Measurements from ENCODE around the gene ACBD4.

ACBD4 gene

DNA sequence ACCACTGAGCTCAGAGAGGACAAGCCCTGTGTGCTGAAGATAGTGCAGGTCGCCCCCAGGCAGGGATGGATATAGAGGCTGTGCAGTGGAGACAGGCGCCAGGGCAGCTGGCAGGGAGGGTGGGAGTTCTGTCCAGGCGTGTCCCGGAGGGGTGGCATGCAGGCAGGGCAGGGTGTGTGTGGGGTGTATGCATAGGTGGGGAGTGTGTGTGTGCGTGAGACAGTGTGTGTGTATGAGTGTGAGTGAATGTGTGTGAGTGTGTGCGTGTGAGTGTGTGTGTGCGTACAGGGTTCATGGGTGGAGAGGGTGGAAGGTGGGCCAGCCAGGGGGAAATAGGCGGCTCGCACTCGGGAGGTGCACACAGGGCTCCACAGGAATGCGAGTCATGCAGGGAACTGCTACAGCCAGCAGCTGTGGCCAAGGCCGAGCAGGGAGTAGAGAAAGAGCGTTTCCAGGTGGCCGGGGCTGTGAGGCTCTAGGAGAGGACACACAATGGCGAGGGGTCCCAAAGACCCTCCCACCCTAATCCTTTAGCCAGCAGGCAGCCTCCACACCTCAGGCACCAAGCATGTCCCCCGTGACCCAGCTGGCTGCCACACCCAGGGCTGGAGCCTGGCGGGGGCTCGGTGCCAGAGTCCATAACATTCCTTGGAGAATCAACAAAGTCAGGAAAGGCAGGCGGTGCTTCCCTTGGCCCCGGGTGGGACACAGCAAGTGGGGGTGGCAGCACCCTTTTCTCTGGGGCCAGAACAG lies 7.8 kb upstream of the ACBD4 start:
- Histone ChIP-seq H3K27ac (ENCODE audit: low read depth in 2 of 2, low read length in 2 of 2) (peak overlapping the region; percentile 95 to 97), H3K9me3 (ENCODE audit: control insufficient read depth in 2 of 2, low read length in 2 of 2) (no peaks in the 10 kb centered on the region), H3K4me3 (ENCODE audit: low read length in 2 of 2) (peak overlapping the region; percentile 41 to 62), H3K4me1 (ENCODE audit: control insufficient read depth in 2 of 2, insufficient read depth in 2 of 2, low read length in 2 of 2) (peaks cover 74 to 75% of the 10 kb centered on the region in 2 donors), H3K27me3 (ENCODE audit: control insufficient read depth in 2 of 2, insufficient read depth in 2 of 2, low read length in 2 of 2) (no peaks in the 10 kb centered on the region), H3K36me3 (ENCODE audit: control insufficient read depth in 2 of 2, insufficient read depth in 2 of 2, low read length in 2 of 2) (no peaks in the 10 kb centered on the region), H3K9ac (ENCODE audit: low read depth in 1 of 2, low read length in 2 of 2) (peak overlapping the region; percentile 60 to 90)

DNA sequence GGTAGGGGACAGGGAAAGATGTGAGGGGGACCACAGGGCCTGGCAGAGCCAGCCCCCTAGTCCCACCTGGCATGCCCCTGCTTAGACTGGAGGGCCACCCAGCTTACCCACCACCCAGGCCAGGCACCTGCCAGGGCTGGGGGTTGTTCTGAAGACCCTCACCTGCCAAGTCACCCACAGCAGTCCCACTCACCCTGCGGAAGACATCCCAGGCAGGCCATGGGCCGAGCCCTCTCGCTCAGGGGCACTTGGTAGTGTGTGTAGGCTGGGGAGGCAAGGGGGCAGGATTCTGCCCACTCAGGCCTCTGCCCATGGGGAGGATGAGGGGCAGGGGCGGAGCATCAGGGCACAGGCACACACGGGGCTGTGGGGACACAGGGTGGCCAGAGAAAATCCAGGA lies 7.2 kb upstream of the ACBD4 start:
- Histone ChIP-seq H3K4me1 (ENCODE audit: control insufficient read depth in 2 of 2, insufficient read depth in 2 of 2, low read length in 2 of 2) (peaks cover 73 to 74% of the 10 kb centered on the region in 2 donors), H3K9ac (ENCODE audit: low read depth in 1 of 2, low read length in 2 of 2) (peak overlapping the region; percentile 60 to 90), H3K36me3 (ENCODE audit: control insufficient read depth in 2 of 2, insufficient read depth in 2 of 2, low read length in 2 of 2) (no peaks in the 10 kb centered on the region), H3K4me3 (ENCODE audit: low read length in 2 of 2) (peak overlapping the region; percentile 41 to 62), H3K27me3 (ENCODE audit: control insufficient read depth in 2 of 2, insufficient read depth in 2 of 2, low read length in 2 of 2) (no peaks in the 10 kb centered on the region), H3K9me3 (ENCODE audit: control insufficient read depth in 2 of 2, low read length in 2 of 2) (no peaks in the 10 kb centered on the region), H3K27ac (ENCODE audit: low read depth in 2 of 2, low read length in 2 of 2) (peak overlapping the region; percentile 95 to 97)

DNA sequence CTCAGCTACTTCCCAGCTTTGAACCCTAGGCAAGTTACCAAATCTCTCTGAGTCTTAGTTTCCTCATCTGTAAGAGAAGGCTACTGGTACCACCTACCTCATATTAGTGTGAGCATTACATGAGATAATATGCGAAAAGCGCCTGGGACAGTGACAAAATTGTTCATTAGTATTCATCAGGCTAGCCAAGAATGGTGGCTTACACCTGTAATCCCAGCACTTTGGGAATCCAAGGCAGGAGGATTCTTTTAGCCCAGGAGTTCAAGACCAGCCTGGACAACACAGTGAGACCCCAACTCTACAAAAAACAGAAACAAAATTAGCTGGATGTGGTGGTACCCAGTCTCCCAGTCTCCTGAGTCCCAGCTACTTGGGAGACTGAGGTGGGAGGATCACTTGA lies 6.5 kb upstream of the ACBD4 start:
- Histone ChIP-seq H3K27me3 (ENCODE audit: control insufficient read depth in 2 of 2, insufficient read depth in 2 of 2, low read length in 2 of 2) (no peaks in the 10 kb centered on the region), H3K27ac (ENCODE audit: low read depth in 2 of 2, low read length in 2 of 2) (peak overlapping the region; percentile 95 to 97), H3K9me3 (ENCODE audit: control insufficient read depth in 2 of 2, low read length in 2 of 2) (no peaks in the 10 kb centered on the region), H3K4me3 (ENCODE audit: low read length in 2 of 2) (peak overlapping the region in 1 of 2 donors; percentile 27), H3K9ac (ENCODE audit: low read depth in 1 of 2, low read length in 2 of 2) (peak overlapping the region; percentile 71 to 90), H3K36me3 (ENCODE audit: control insufficient read depth in 2 of 2, insufficient read depth in 2 of 2, low read length in 2 of 2) (no peaks in the 10 kb centered on the region), H3K4me1 (ENCODE audit: control insufficient read depth in 2 of 2, insufficient read depth in 2 of 2, low read length in 2 of 2) (peaks cover 66 to 67% of the 10 kb centered on the region in 2 donors)

DNA sequence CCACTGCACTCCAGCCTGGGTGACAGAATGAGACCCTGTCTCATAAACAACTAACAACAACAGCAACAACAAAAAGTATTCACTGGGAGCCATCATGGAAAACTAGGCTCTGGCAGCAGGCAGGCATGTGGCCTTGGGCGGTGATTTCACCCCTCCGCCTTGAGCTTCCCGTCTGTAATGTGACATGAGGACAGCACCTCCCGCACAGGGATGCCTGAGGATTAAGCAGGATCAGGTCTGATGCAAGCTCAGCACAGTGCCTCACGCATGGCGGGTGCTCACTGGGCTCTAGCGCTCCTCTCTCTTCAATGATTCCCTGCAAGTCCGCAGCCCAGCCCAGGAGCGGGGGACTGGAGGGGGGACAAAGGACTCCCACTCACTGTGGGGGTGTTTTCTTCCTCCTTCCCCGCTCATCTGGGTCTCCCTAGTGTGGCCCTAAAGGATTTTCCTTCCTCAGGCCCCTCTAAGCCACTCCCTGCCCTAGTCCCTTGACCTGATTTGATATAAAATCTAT lies 6.0 kb upstream of the ACBD4 start:
- Histone ChIP-seq H3K4me1 (ENCODE audit: control insufficient read depth in 2 of 2, insufficient read depth in 2 of 2, low read length in 2 of 2) (peaks cover 61 to 62% of the 10 kb centered on the region in 2 donors), H3K4me3 (ENCODE audit: low read length in 2 of 2) (peak overlapping the region; percentile 27 to 44), H3K9ac (ENCODE audit: low read depth in 1 of 2, low read length in 2 of 2) (peak overlapping the region; percentile 71 to 90), H3K27me3 (ENCODE audit: control insufficient read depth in 2 of 2, insufficient read depth in 2 of 2, low read length in 2 of 2) (no peaks in the 10 kb centered on the region), H3K9me3 (ENCODE audit: control insufficient read depth in 2 of 2, low read length in 2 of 2) (no peaks in the 10 kb centered on the region), H3K27ac (ENCODE audit: low read depth in 2 of 2, low read length in 2 of 2) (peak overlapping the region; percentile 95 to 97), H3K36me3 (ENCODE audit: control insufficient read depth in 2 of 2, insufficient read depth in 2 of 2, low read length in 2 of 2) (no peaks in the 10 kb centered on the region)

DNA sequence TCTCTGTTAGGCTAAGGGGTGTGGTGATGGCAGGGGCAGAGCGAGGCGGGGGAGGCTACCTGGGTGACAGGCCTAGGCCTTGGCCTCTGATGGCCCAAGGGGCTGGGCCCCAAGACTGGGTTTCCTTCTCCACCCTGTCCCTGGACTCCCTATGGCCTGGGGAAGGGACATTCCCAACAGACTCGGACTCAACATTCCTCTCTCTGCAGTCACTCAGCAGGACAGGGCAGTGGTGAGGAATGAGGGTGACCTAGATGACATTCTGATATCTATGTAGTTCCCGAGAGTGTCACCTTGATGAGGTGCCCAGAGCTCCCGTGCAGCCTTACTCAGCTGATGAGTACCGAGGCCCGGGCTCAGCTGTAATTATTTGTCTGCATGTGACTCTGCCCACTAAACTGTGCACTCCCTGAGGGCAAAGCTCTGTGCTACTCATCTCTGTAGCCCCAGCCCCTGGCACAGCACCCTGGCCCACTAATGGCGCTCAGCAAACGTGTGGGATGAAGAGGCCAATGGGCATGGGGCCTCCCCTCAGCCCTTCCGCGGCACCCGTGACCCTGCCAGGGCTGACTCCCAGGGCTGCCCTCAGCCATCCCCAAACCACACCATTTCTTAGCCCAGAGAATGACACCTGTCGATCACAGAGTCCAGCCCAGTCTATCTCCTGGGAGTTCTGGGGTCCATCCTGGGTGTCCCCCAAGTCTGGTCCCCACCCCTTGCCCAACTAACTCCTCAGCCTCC lies 5.4 kb upstream of the ACBD4 start:
- peaks cover 56% of the 10 kb centered on the region in 2 donors for H3K4me1 ChIP-seq (ENCODE audit: control insufficient read depth in 2 of 2, insufficient read depth in 2 of 2, low read length in 2 of 2)
- no peaks in the 10 kb centered on the region for H3K9me3 ChIP-seq (ENCODE audit: control insufficient read depth in 2 of 2, low read length in 2 of 2)
- peak overlapping the region; percentile 31 to 78 for H3K4me3 ChIP-seq (ENCODE audit: low read length in 2 of 2)
- H3K9ac ChIP-seq (ENCODE audit: low read depth in 1 of 2, low read length in 2 of 2) = peak overlapping the region; percentile 71 to 90
- H3K27me3 ChIP-seq (ENCODE audit: control insufficient read depth in 2 of 2, insufficient read depth in 2 of 2, low read length in 2 of 2) = no peaks in the 10 kb centered on the region
- H3K27ac ChIP-seq (ENCODE audit: low read depth in 2 of 2, low read length in 2 of 2) = peak overlapping the region; percentile 95 to 97
- H3K36me3 ChIP-seq (ENCODE audit: control insufficient read depth in 2 of 2, insufficient read depth in 2 of 2, low read length in 2 of 2) = no peaks in the 10 kb centered on the region

DNA sequence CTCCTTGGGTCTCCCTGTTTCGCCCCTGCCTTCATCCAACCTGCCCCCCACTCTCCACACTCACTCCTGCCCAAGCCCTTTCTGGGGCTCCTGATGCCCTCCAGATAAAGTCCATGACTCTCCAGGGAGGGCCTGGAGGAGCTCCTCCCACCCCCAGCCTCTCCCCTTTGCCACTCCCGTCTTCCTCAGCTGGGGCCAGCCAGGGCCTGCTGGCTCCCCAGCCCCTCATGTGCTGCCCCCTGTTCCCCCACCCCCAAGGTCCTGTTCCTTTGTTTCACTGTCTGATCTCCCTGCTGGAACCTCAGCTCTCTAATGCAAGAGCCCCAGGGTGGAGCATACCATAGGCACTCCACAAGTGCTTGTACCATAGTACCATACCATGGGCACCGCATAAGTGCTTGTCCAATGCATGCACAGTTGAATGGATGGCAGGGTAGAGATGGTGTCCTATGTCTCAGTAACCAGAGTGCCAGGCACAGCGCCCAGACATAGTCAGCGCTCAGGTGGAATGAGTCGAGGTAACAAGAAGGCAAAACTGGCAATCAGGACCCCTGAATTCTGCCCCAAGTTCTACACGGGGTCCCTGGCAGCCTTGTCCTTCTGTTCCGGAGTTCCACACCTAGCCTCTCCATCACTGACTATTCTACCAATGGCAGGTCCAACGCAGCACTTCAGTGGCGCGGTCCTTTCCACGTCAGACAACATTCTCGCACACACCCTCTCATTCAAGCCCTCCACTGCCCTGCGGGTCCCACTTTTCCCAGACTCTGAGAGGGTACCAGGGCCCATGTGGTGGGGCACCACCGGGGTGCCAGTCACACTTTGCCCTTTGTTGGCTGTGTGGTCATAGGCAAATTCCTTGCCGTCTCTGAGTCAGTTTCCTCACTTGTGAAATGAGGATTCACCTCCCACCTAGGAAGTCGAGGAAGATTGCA lies 4.5 kb upstream of the ACBD4 start:
- Histone ChIP-seq H3K4me3 (ENCODE audit: low read length in 2 of 2) (peak overlapping the region; percentile 78 to 83), H3K9ac (ENCODE audit: low read depth in 1 of 2, low read length in 2 of 2) (peak overlapping the region; percentile 71 to 90), H3K4me1 (ENCODE audit: control insufficient read depth in 2 of 2, insufficient read depth in 2 of 2, low read length in 2 of 2) (peaks cover 55 to 56% of the 10 kb centered on the region in 2 donors), H3K27ac (ENCODE audit: low read depth in 2 of 2, low read length in 2 of 2) (peak overlapping the region; percentile 95 to 97), H3K9me3 (ENCODE audit: control insufficient read depth in 2 of 2, low read length in 2 of 2) (no peaks in the 10 kb centered on the region), H3K36me3 (ENCODE audit: control insufficient read depth in 2 of 2, insufficient read depth in 2 of 2, low read length in 2 of 2) (no peaks in the 10 kb centered on the region), H3K27me3 (ENCODE audit: control insufficient read depth in 2 of 2, insufficient read depth in 2 of 2, low read length in 2 of 2) (no peaks in the 10 kb centered on the region)

DNA sequence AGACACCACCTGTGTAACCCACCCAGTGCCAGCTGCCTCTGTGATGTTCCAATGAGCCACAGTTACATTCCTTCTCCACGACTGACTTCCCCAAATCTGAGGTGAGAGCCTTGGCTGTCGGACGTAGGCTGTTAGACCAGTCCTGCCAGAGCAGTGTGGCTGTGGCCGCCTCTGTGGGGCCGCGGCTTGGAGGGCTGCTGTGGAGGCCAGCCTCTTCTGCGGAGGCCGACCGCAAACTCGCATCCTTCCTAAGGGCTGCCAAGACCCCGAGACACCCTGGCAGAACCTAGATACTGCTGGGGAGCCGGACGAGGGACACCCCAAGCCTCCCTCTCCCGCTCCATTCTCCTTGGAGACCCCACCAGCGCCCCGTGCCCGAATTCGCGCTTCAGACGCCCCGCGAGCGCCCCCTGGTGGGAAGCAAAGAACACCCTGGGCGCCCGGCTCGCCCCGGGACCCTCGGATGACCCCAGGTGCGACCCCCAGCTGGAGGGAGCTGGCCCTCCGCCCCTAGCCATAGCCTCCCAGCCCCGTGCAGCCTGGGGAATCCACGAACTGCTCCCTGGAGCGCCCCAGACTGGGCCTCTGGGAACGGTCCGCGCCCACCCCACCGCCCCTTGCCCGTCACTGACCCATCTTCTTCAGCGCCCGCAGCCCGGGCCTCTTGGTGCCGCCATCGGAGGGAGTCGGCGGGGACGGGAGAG lies 3.7 kb upstream of the ACBD4 start:
- Histone ChIP-seq H3K36me3 (ENCODE audit: control insufficient read depth in 2 of 2, insufficient read depth in 2 of 2, low read length in 2 of 2) (no peaks in the 10 kb centered on the region), H3K27me3 (ENCODE audit: control insufficient read depth in 2 of 2, insufficient read depth in 2 of 2, low read length in 2 of 2) (no peaks in the 10 kb centered on the region), H3K9ac (ENCODE audit: low read depth in 1 of 2, low read length in 2 of 2) (peak overlapping the region; percentile 71 to 90), H3K4me3 (ENCODE audit: low read length in 2 of 2) (peak overlapping the region; percentile 78 to 83), H3K9me3 (ENCODE audit: control insufficient read depth in 2 of 2, low read length in 2 of 2) (no peaks in the 10 kb centered on the region), H3K4me1 (ENCODE audit: control insufficient read depth in 2 of 2, insufficient read depth in 2 of 2, low read length in 2 of 2) (peaks cover 60 to 63% of the 10 kb centered on the region in 2 donors), H3K27ac (ENCODE audit: low read depth in 2 of 2, low read length in 2 of 2) (peak overlapping the region; percentile 95 to 97)

DNA sequence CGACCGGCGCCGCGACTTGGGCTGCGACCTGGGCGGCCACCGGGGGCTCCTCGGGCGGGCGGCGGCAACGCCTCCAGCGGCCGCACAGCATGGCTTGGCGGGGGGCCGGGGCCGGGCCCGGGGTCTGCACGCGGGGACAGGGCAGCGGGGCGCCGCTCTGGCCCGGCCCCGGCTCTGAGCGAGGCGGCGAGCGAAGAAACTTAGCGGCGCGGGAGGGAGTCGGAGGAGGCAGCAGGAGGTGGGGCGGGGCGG lies 3.2 kb upstream of the ACBD4 start, which contains the start of gene PLCD3:
PLCD3 (minus strand) TSS at position 196 of the 252 bp plus-strand sequence; CDS start at position 91, 105 bp downstream.
- Histone ChIP-seq H3K9me3 (ENCODE audit: control insufficient read depth in 2 of 2, low read length in 2 of 2) (no peaks in the 10 kb centered on the region), H3K4me3 (ENCODE audit: low read length in 2 of 2) (peak within 1 kb of the TSS; percentile 84 to 91), H3K27me3 (ENCODE audit: control insufficient read depth in 2 of 2, insufficient read depth in 2 of 2, low read length in 2 of 2) (no peaks in the 10 kb centered on the region), H3K4me1 (ENCODE audit: control insufficient read depth in 2 of 2, insufficient read depth in 2 of 2, low read length in 2 of 2) (peaks cover 57 to 60% of the 10 kb centered on the region in 2 donors), H3K27ac (ENCODE audit: low read depth in 2 of 2, low read length in 2 of 2) (peak within 1 kb of the TSS; percentile 97 to 99), H3K9ac (ENCODE audit: low read depth in 1 of 2, low read length in 2 of 2) (peak within 1 kb of the TSS; percentile 91 to 95), H3K36me3 (ENCODE audit: control insufficient read depth in 2 of 2, insufficient read depth in 2 of 2, low read length in 2 of 2) (no peaks in the 10 kb centered on the region)

Data from mucosa of rectum (tissue), 2 donors.